ENCODE results near the gene VWA5B1.

DNA sequence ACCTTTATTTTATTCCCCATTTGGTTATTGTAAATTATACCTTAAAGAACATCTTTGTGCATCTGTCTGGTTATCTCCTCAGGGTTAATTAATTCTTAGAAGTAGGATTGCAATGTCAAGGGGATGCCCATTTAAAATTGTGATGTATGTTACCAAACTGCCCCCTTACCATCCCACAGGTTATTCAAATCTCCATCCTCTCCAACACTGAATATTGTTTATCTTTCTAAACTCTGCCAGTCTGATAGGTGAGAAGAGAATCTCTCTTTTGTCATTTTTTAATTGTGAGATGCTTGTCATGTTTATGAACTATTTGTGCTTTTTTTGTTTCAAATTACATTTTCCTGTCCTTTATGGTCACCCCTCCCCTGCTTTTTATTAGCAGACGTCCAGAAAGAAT lies 55.8 kb downstream of the VWA5B1 start:
- TF ChIP-seq, protein P1, sequence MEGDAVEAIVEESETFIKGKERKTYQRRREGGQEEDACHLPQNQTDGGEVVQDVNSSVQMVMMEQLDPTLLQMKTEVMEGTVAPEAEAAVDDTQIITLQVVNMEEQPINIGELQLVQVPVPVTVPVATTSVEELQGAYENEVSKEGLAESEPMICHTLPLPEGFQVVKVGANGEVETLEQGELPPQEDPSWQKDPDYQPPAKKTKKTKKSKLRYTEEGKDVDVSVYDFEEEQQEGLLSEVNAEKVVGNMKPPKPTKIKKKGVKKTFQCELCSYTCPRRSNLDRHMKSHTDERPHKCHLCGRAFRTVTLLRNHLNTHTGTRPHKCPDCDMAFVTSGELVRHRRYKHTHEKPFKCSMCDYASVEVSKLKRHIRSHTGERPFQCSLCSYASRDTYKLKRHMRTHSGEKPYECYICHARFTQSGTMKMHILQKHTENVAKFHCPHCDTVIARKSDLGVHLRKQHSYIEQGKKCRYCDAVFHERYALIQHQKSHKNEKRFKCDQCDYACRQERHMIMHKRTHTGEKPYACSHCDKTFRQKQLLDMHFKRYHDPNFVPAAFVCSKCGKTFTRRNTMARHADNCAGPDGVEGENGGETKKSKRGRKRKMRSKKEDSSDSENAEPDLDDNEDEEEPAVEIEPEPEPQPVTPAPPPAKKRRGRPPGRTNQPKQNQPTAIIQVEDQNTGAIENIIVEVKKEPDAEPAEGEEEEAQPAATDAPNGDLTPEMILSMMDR (IDR thresholded peaks at IDR 0.05) = no peak
- no peak for TF ChIP-seq POLR2AphosphoS5 (IDR thresholded peaks at IDR 0.05)
